GM10248 (cell line): Measurements from ENCODE around the gene LGI1.
A peak's percentile ranks its signal among the peaks of the same experiment; 100 is the strongest.

Experiments
- CTCF ChIA-PET: fragments of 300-600 bp; sonication (Branson Sonifier 250); formaldehyde crosslinking; extraction: SDS; loops from one replicate; lab custom pipeline; 2021; ENCODE audit warnings: antibody characterized with exemption; lab: Yijun Ruan, JAX
- POLR2A ChIA-PET: fragments of 350-650 bp; sonication (Branson Sonifier 250); formaldehyde crosslinking; extraction: SDS; loops from one replicate; lab custom pipeline; 2020; ENCODE audit warnings: antibody characterized with exemption; lab: Yijun Ruan, JAX
- DNase-seq: peaks from one replicate; pipeline ENCODE4 v3.0.0; 2012; ENCODE audit errors: extremely low spot score
- TF ChIP-seq, protein P1 (sequence below): IDR thresholded peaks from 2 replicates; pipeline ENCODE4 v1.5.1; 2012; ENCODE audit warnings: mild to moderate bottlenecking, low read depth; ENCODE audit errors: extremely low read depth, missing control alignments, control extremely low read depth

The LGI1 gene

DNA sequence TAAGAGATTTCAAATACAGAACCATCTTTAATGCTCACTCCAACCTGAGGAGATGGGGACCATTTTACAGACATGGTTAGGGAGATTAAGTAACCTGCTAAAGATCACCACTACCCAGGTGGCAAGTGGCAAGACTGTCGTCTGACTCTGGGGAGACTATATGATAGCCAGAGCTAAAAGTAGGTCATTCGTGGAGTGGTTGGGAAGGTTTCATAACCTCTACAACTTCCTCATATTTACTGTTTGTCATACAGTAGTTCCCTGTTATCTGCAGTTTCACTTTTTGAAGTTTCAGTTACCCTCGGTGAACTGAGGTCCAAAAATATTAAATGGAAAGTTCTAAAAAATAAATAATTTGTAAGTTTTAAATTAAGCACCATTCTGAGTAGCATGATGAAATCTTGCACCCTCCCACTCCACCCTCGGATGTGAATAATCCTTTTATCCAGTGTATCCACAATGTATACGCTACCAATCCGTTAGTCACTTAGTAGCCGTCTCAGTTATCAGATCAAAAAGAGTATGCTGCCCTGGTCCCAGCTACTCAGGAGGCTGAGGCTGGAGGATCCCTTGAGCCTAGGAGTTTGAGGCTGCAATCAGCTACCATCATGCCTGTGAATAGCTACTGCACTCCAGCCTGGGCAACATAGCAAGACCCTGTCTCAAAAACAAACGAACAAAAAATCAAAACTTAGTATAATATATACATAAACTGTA is 14.9 kb upstream of the LGI1 start:
- DNase-seq = peak; percentile 36
- ChIA-PET CTCF (no interaction called here), POLR2A (no interaction called here)
- TF ChIP-seq, protein P1, sequence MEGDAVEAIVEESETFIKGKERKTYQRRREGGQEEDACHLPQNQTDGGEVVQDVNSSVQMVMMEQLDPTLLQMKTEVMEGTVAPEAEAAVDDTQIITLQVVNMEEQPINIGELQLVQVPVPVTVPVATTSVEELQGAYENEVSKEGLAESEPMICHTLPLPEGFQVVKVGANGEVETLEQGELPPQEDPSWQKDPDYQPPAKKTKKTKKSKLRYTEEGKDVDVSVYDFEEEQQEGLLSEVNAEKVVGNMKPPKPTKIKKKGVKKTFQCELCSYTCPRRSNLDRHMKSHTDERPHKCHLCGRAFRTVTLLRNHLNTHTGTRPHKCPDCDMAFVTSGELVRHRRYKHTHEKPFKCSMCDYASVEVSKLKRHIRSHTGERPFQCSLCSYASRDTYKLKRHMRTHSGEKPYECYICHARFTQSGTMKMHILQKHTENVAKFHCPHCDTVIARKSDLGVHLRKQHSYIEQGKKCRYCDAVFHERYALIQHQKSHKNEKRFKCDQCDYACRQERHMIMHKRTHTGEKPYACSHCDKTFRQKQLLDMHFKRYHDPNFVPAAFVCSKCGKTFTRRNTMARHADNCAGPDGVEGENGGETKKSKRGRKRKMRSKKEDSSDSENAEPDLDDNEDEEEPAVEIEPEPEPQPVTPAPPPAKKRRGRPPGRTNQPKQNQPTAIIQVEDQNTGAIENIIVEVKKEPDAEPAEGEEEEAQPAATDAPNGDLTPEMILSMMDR = no peak

GRCh38 chr10:93745408-93746065 is 12.2 kb upstream of the LGI1 start:
- ChIA-PET POLR2A (no interaction called here), CTCF (interaction anchor here (0.8 to 2.5 kb wide), 5 partner anchors 9 to 175 kb away, joined by 3 to 13 read pairs (median 4); no protein-coding TSS in a partner anchor)
- TF ChIP-seq, protein P1 = no peak
- DNase-seq = no peak

GRCh38 chr10:93746844-93747284 is 10.9 kb upstream of the LGI1 start:
- ChIA-PET POLR2A (interaction anchor here (0.7 kb wide), 1 partner anchor 10 kb away, joined by 7 read pairs; no protein-coding TSS in a partner anchor), CTCF (interaction anchor here (2.3 kb wide), 1 partner anchor 69 kb away, joined by 8 read pairs; no protein-coding TSS in a partner anchor)
- peak; percentile 34 for DNase-seq
- TF ChIP-seq, protein P1 = peak; percentile 22

DNA sequence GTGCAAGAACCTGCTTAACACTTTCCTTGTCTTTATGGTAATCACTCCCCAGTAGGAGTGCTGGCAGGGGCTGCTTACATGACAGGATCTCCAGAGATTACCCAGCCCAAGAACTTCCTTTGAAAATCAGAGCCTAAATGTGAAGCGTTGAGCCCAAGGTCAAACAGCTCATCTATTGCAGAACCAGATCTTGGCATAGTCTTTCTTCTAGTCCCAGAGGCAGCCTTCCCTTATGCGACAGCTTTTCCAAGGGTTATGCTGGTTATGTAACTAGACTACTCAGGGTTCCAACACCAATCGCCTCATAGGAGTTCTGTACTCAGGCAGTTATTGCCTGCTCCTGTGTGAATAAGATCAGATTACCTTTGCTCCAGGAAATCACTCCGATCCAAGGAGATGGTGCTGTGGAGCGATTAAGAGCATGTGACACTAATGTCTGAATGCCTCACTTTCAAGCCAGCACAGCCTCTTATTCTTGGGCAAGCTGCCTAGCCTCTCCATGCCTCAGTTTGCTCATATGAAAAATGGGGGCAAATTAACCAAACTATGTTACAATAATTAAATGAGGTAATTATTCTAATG is 8.4 kb upstream of the LGI1 start:
- ChIA-PET CTCF (no interaction called here), POLR2A (no interaction called here)
- TF ChIP-seq, protein P1 = no peak
- DNase-seq = no peak

DNA sequence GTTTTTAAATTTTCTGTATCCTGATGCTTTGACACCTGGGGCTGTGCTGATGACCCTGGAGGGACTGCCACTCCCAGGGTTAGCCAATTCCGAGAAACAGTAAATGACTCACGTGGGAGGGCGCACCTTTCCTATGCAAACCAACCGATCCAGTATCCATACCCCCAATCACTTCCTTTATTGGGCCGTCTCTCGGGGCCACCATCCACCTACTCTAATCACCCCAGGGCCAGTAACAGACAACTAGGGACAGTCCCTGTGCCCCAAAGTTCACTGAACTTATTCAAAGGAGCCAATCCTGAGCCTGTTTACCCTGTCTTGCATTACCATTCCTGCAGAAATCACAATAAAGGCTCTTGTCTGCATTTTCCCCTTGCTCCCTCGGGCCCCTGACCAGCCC is 6.6 kb upstream of the LGI1 start:
- TF ChIP-seq, protein P1 = no peak
- ChIA-PET POLR2A (no interaction called here), CTCF (no interaction called here)
- DNase-seq = no peak

DNA sequence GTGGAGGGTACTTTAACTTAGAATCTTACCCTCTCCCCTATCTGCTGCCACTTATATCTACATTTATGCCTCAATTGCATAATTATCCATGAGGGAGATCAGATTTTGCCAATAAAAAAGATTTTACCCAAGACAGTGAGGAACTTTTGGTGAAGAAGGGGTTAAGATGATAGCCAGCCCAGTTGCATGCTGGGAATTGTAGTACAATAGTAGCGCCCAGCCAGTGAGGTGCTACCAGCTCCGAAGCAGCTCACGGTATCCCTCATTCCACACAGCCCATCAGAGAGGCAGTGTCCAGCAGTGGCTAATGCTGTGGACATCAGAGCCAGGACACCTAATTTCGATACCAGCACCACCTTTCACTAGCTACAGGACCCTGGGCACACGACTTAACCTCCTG is 5.9 kb upstream of the LGI1 start:
- ChIA-PET POLR2A (no interaction called here), CTCF (no interaction called here)
- TF ChIP-seq, protein P1 = no peak
- no peak for DNase-seq
